ENCODE measurements around the gene CLDN11.

- TF ChIP-seq CTCF (tag by site-specific recombination; IDR thresholded peaks at IDR 0.05) = no peak
- no peak for TF ChIP-seq ZBTB1 (tag by site-specific recombination; IDR thresholded peaks at IDR 0.05)
- no peak for TF ChIP-seq SALL2 (tag by site-specific recombination; IDR thresholded peaks at IDR 0.05; ENCODE audit: borderline replicate concordance)
Measured at GRCh38 chr3:170477395-170477794, 58.7 kb downstream of the CLDN11 start.

Data from HEK293 (cell line).